Duodenal mucosa (tissue), 2 donors: ENCODE measurements around the gene AGMAT.

ENCODE experiments used
- H3K27ac ChIP-seq: one replicate; pipeline ENCODE4 v1.7.0; 2013; ENCODE audit warnings: low read depth, low read length
- H3K27me3 ChIP-seq, 2 donors: one replicate each; pipeline ENCODE4 v1.7.0; 2013; ENCODE audit warnings: low read length in 2 of 2, control low read depth in 1 of 2; ENCODE audit not compliant: insufficient read depth in 2 of 2, control insufficient read depth in 1 of 2
- H3K36me3 ChIP-seq, 2 donors: one replicate each; pipeline ENCODE4 v1.7.0; 2013; ENCODE audit warnings: low read length in 2 of 2, control low read depth in 1 of 2; ENCODE audit not compliant: insufficient read depth in 2 of 2, control insufficient read depth in 1 of 2
- H3K4me1 ChIP-seq, 2 donors: one replicate each; pipeline ENCODE4 v1.7.0; 2013; ENCODE audit warnings: low read length in 2 of 2, control low read depth in 1 of 2; ENCODE audit not compliant: insufficient read depth in 2 of 2, control insufficient read depth in 1 of 2
- H3K4me3 ChIP-seq, 2 donors: one replicate each; pipeline ENCODE4 v1.7.0; 2013; ENCODE audit warnings: low read length in 2 of 2, low read depth in 1 of 2
- H3K9ac ChIP-seq, 2 donors: one replicate each; pipeline ENCODE4 v1.7.0; 2013; ENCODE audit warnings: low read length in 2 of 2, low read depth in 1 of 2
- H3K9me3 ChIP-seq, 2 donors: one replicate each; pipeline ENCODE4 v1.7.0; 2013; ENCODE audit warnings: low read length in 2 of 2, control low read depth in 1 of 2; ENCODE audit not compliant: control insufficient read depth in 1 of 2

The AGMAT gene

GRCh38 chr1:15559189-15559810 is 25.6 kb downstream of the AGMAT start:
- H3K27me3 ChIP-seq = no peaks in the 10 kb centered on the region
- H3K36me3 ChIP-seq = peaks cover 9 to 39% of the 10 kb centered on the region in 2 donors
- H3K27ac ChIP-seq = no peak overlapping the region

GRCh38 chr1:15558516-15558915 is 26.3 kb downstream of the AGMAT start:
- Histone ChIP-seq H3K27ac (no peak overlapping the region), H3K9ac (no peak overlapping the region), H3K27me3 (no peaks in the 10 kb centered on the region), H3K36me3 (peaks cover 2 to 32% of the 10 kb centered on the region in 2 donors), H3K9me3 (no peaks in the 10 kb centered on the region), H3K4me1 (peaks cover 0 to 5% of the 10 kb centered on the region in 2 donors), H3K4me3 (no peak overlapping the region)

More at GRCh38 chr1:15559189-15559810, 25.6 kb downstream of the AGMAT start:
- Histone ChIP-seq H3K9me3 (no peaks in the 10 kb centered on the region), H3K9ac (no peak overlapping the region), H3K4me1 (peaks cover 0 to 5% of the 10 kb centered on the region in 2 donors), H3K4me3 (no peak overlapping the region)

- no peaks in the 10 kb centered on the region for H3K9me3 ChIP-seq
- no peak overlapping the region for H3K9ac ChIP-seq
- peaks cover 0 to 5% of the 10 kb centered on the region in 2 donors for H3K4me1 ChIP-seq
- peaks cover 2 to 24% of the 10 kb centered on the region in 2 donors for H3K36me3 ChIP-seq
- H3K27me3 ChIP-seq = no peaks in the 10 kb centered on the region
- no peak overlapping the region for H3K27ac ChIP-seq
- H3K4me3 ChIP-seq = no peak overlapping the region
Observed at GRCh38 chr1:15557594-15557993, 27.3 kb downstream of the AGMAT start.

GRCh38 chr1:15557008-15557407 is 27.8 kb downstream of the AGMAT start:
- H3K27ac ChIP-seq = no peak overlapping the region

GRCh38 chr1:15550573-15550972 is 34.3 kb downstream of the AGMAT start:
- H3K9ac ChIP-seq = no peak overlapping the region
- no peak overlapping the region for H3K4me3 ChIP-seq
- no peaks in the 10 kb centered on the region for H3K9me3 ChIP-seq
- H3K4me1 ChIP-seq = no peaks in the 10 kb centered on the region
- no peak overlapping the region for H3K27ac ChIP-seq
- H3K36me3 ChIP-seq = peaks cover 26 to 39% of the 10 kb centered on the region in 2 donors
- no peaks in the 10 kb centered on the region for H3K27me3 ChIP-seq

More at GRCh38 chr1:15557008-15557407, 27.8 kb downstream of the AGMAT start:
- H3K9me3 ChIP-seq = no peaks in the 10 kb centered on the region
- no peak overlapping the region for H3K9ac ChIP-seq
- no peak overlapping the region for H3K4me3 ChIP-seq
- peaks cover 1 to 18% of the 10 kb centered on the region in 2 donors for H3K36me3 ChIP-seq
- H3K27me3 ChIP-seq = no peaks in the 10 kb centered on the region
- peaks cover 0 to 5% of the 10 kb centered on the region in 2 donors for H3K4me1 ChIP-seq

- Histone ChIP-seq H3K36me3 (peaks cover 35 to 70% of the 10 kb centered on the region in 2 donors), H3K4me3 (no peak overlapping the region), H3K9ac (no peak overlapping the region), H3K27ac (no peak overlapping the region), H3K9me3 (no peaks in the 10 kb centered on the region), H3K4me1 (no peaks in the 10 kb centered on the region), H3K27me3 (no peaks in the 10 kb centered on the region)
Observed at GRCh38 chr1:15546641-15547040, 38.2 kb downstream of the AGMAT start.

GRCh38 chr1:15543589-15544568 is 41.0 kb downstream of the AGMAT start:
- no peak overlapping the region for H3K9ac ChIP-seq
- H3K36me3 ChIP-seq = peaks cover 27 to 71% of the 10 kb centered on the region in 2 donors
- H3K4me3 ChIP-seq = no peak overlapping the region
- no peaks in the 10 kb centered on the region for H3K9me3 ChIP-seq
- no peaks in the 10 kb centered on the region for H3K27me3 ChIP-seq
- H3K4me1 ChIP-seq = no peaks in the 10 kb centered on the region
- H3K27ac ChIP-seq = no peak overlapping the region

- Histone ChIP-seq H3K9me3 (no peaks in the 10 kb centered on the region), H3K27ac (no peak overlapping the region), H3K27me3 (no peaks in the 10 kb centered on the region), H3K9ac (no peak overlapping the region), H3K4me1 (no peaks in the 10 kb centered on the region), H3K36me3 (peaks cover 25 to 69% of the 10 kb centered on the region in 2 donors), H3K4me3 (no peak overlapping the region)
Observed at GRCh38 chr1:15543251-15543588, 41.6 kb downstream of the AGMAT start.

- Histone ChIP-seq H3K9me3 (no peaks in the 10 kb centered on the region), H3K4me1 (no peaks in the 10 kb centered on the region), H3K4me3 (no peak overlapping the region), H3K36me3 (peaks cover 19 to 67% of the 10 kb centered on the region in 2 donors), H3K9ac (no peak overlapping the region), H3K27me3 (no peaks in the 10 kb centered on the region), H3K27ac (no peak overlapping the region)
Observed at GRCh38 chr1:15542388-15543250, 42.2 kb downstream of the AGMAT start.
